Choroid plexus epithelial cell (primary cell): Measurements from ENCODE around the gene ETS1.

Experiments
- DNase-seq: peaks from one replicate; pipeline ENCODE4 v3.0.0-alpha.2; 2010; ENCODE audit warnings: low read depth
- H3K4me3 ChIP-seq: 2 replicates; pipeline ENCODE4 v1.5.1; 2011; ENCODE audit warnings: low read depth, mild to moderate bottlenecking, control low read depth, low read length, moderate library complexity
- TF ChIP-seq, protein P1 (sequence below): conservative IDR thresholded peaks from 2 replicates; pipeline ENCODE4 v1.5.1; 2011; ENCODE audit warnings: low read depth, mild to moderate bottlenecking, control low read depth, inconsistent platforms, low read length, moderate library complexity

Gene ETS1

DNA sequence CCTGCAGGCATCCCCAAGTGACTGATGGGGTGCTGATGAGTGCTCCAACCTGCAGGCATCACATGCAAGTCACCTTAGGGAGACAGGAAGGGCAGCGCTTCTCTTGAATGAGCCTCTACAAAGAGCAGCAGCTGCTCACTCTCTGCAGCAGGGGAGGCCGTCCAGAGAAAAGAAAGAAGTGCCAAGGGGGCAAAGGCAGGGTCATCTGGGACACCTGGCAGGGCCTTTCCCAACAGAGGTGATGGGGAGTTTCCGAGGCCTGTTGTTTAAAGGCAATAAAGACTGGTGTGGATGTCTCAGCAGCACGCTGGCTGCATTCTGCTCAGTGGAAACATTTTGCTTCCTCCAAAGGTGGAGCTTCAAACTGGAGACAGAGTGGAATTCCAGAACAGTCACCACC lies 113.7 kb downstream of the ETS1 start:
- DNase-seq, result no peak
- TF ChIP-seq, protein P1, sequence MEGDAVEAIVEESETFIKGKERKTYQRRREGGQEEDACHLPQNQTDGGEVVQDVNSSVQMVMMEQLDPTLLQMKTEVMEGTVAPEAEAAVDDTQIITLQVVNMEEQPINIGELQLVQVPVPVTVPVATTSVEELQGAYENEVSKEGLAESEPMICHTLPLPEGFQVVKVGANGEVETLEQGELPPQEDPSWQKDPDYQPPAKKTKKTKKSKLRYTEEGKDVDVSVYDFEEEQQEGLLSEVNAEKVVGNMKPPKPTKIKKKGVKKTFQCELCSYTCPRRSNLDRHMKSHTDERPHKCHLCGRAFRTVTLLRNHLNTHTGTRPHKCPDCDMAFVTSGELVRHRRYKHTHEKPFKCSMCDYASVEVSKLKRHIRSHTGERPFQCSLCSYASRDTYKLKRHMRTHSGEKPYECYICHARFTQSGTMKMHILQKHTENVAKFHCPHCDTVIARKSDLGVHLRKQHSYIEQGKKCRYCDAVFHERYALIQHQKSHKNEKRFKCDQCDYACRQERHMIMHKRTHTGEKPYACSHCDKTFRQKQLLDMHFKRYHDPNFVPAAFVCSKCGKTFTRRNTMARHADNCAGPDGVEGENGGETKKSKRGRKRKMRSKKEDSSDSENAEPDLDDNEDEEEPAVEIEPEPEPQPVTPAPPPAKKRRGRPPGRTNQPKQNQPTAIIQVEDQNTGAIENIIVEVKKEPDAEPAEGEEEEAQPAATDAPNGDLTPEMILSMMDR, result no peak
- no peak overlapping the region for H3K4me3 ChIP-seq

DNA sequence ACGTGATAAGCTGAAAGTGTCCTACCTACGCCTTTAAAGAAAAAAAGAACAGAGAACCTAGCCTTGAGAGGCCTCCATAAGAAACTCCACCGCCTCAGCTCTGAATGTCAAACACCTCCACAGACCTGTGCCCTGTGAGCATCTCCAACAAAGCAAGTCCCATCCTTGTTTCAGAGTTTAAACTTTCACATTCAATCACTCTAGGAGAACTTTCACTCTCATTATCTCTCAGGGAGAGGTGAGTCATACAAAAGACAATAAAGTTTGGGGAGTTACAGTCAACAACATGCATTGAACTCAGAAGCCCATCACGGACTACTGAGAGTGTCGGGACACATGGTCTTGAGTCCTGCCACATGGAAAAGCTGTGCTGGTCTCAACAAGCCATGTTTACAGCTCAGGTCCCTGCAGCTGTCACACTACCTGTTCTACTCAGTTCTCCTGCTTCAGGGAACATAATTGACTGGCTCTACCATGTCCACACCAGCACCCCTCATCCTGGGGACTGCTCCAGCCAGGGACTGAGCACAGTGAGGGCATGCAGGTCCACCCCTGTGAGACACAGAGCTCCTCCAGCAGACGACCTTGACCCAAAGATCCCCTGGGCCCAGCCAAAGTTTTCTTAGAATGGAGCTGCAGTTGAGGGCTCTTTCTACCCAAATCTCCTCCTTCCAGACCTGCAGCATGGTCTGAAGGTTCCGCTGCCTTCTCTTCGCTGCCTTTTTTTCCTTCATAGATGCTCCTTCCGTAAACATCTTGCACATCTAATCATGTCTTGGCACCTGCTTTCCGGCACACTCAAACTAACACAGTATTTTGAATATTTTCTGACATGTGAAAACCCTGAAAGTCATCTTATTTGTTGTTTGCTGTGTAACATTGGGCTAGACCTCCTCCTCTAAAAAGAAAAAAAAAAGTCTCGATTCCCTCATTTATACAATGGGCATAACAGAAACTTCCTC lies 114.9 kb downstream of the ETS1 start:
- TF ChIP-seq, protein P1, result no peak
- DNase-seq, result peak; percentile 74
- no peak overlapping the region for H3K4me3 ChIP-seq

DNA sequence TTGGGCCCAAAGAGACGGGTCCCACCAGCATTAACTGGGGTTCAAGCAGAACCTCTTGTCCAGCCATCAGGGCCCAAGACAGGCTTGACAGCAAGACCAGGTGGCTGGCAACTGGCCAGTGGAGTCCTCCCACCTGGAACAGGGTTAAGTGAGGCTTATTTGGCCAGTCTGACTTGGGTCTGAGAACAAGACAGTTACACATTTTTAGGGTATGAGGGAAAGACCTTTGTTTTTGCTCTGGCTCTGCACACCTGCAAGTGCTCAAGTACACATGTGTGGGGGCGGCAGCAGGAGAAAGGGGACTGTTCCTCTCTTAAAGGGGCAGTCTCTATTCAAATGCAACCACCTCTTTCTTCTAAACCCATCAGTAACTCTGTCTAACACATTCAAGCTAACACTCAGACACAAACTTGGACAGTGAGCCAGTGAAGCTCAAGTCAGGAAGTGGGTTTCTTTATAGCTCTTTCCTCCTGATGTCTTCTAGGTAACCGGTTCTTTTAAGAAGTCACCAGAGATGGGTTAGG lies 116.2 kb downstream of the ETS1 start:
- TF ChIP-seq, protein P1, result no peak
- DNase-seq, result no peak
- no peak overlapping the region for H3K4me3 ChIP-seq

DNA sequence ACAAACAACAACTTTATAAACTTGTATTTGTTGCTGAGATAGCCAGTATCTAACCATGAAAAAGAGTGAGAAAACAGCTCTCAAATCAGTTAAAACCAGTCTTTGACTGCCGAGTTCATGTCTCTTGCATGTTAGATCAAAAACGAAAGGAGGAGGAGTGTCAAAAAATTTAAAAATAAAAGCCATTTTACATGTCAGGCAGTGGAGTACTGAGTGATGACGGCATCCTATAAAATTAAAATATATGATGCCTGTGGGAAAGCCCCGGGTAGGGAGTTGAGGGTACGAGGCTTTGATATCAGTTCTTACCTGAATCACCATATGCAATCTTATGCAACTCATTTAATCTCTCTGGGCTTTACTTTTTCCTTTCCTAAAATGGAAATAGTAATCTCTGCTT lies 117.3 kb downstream of the ETS1 start:
- TF ChIP-seq, protein P1, result no peak
- no peak overlapping the region for H3K4me3 ChIP-seq
- no peak for DNase-seq

DNA sequence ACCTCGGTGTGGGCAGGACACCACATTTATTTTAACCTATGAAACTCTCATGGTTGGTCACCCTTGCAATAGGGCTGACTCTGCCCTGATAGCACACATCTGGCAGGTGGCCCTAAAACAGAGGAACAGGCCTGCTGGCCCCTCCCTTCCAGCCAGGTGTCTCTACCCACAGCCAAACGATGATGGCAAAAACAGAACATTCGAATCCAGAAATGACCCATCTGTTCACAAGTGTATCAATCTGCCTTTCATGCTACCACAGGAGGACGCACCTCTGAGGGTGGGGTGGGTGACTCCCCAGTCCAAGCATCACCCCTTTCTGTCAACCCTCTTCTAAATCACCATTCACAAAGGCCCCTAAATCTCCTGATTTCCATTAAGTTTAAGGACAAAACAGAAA lies 118.1 kb downstream of the ETS1 start:
- no peak overlapping the region for H3K4me3 ChIP-seq
- TF ChIP-seq, protein P1, result no peak
- DNase-seq, result no peak

DNA sequence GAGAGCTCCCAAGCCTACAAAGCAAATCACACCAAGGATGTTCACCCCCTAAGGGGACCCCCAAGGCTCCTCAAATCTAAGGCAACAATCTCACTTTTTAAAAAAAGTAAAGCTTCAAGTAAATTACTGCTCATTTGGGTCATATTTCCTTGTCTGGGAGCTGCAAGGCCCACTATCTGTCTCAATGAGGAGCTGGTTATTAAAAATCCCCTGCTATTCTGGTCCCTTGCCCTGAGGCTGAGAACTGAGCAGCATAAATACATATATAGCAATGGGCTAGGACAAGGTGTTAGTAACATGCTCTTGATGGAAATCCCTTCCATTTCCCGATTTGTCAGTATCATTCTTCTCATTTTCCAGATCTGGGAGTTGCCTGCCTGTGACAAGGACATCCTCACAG lies 119.2 kb downstream of the ETS1 start:
- no peak overlapping the region for H3K4me3 ChIP-seq
- TF ChIP-seq, protein P1, result no peak
- peak; percentile 40 for DNase-seq
